Measurements from ENCODE around the gene TNFRSF4. TPM values are rescaled to one million over a fixed set of nuclear protein-coding genes. Genes with fewer than 3 reads are reported as not detected.

The TNFRSF4 gene
- total and polyA plus RNA-seq, 2 of the 13 experiments (the other 11 are each of a cell fraction or from before 2014, with no cell fraction given): not detected

GRCh38 chr1:1168451-1169411 lies 45.2 kb downstream of the TNFRSF4 start (continued):
- TF ChIP-seq GRHL1 (CRISPR knock-in tag; conservative IDR thresholded peaks at IDR 0.05) (no peak), KDM5B (CRISPR knock-in tag; IDR thresholded peaks at IDR 0.05; ENCODE audit: borderline replicate concordance) (no peak), ZNF597 (CRISPR knock-in tag; IDR thresholded peaks at IDR 0.05) (no peak), NFE2L2 (IDR thresholded peaks at IDR 0.05; ENCODE audit: low read length) (no peak), MTA3 (CRISPR knock-in tag; IDR thresholded peaks at IDR 0.05) (no peak), RBM22 (optimal IDR thresholded peaks at IDR 0.05; ENCODE audit: low read length) (no peak), ZNF282 (IDR thresholded peaks at IDR 0.05; ENCODE audit: partially characterized antibody) (no peak), TBP (CRISPR knock-in tag; IDR thresholded peaks at IDR 0.05) (no peak), TFAP4 (IDR thresholded peaks at IDR 0.05; ENCODE audit: borderline replicate concordance, low read depth) (no peak), KDM2A (CRISPR knock-in tag; IDR thresholded peaks at IDR 0.05; ENCODE audit: borderline replicate concordance, low read depth) (peak; percentile 49; the same call in 1 of the 2 replicates), MAF1 (CRISPR knock-in tag; IDR thresholded peaks at IDR 0.05; ENCODE audit: borderline replicate concordance) (no peak), ZFP91 (CRISPR knock-in tag; IDR thresholded peaks at IDR 0.05; ENCODE audit: borderline replicate concordance) (no peak), ZNF781 (CRISPR knock-in tag; IDR thresholded peaks at IDR 0.05; ENCODE audit: borderline replicate concordance, not compliant biosample characterization) (no peak), PAF1 (CRISPR knock-in tag; IDR thresholded peaks at IDR 0.05) (no peak), ZBTB44 (CRISPR knock-in tag; IDR thresholded peaks at IDR 0.05) (no peak), ZNF501 (CRISPR knock-in tag; IDR thresholded peaks at IDR 0.05) (0 out of 2 replicates have a peak, but pooled peaks have one; percentile 16), ZNF563 (CRISPR knock-in tag; IDR thresholded peaks at IDR 0.05) (peak; percentile 69; the same call in 1 of the 2 replicates)
